ENCODE results near the gene PARVB.

DNA sequence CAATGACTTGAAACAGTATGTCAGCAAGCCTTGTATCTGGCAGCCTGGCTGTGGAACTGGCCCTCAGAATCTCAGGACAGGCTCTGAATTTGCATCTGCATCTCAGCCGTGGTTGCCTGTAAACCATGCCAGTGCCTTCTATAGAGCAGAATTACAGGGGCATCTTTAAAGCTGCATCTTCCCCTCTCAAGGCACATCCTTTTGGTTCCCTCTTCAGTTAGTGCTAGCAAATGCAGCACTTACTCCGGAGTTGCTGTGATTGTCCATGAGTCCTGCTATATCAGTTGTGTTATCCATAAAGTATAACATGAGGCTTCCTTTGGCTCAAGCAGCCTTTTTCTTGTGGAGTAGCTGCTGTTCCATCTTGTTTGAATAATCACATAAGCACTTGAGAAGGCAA lies 102.7 kb downstream of the PARVB start:
- TF ChIP-seq POLR2A (IDR thresholded peaks at IDR 0.05) (no peak), CTCF (IDR thresholded peaks at IDR 0.05) (no peak)
